ENCODE results near the gene CCDC136.

Gene CCDC136

GRCh38 chr7:128777156-128778123, 14.3 kb upstream of the CCDC136 start:
- no peak for DNase-seq

GRCh38 chr7:128778946-128779345, 12.8 kb upstream of the CCDC136 start:
- DNase-seq = no peak

GRCh38 chr7:128781126-128781525, 10.6 kb upstream of the CCDC136 start:
- DNase-seq = no peak

- DNase-seq = no peak
These were observed 9.9 kb upstream of the CCDC136 start for GRCh38 chr7:128781851-128782250.

GRCh38 chr7:128783143-128783861, 8.5 kb upstream of the CCDC136 start:
- DNase-seq = no peak

- DNase-seq = no peak
These were observed 6.0 kb upstream of the CCDC136 start for GRCh38 chr7:128785738-128786137.

GRCh38 chr7:128788446-128789412, 3.0 kb upstream of the CCDC136 start:
- DNase-seq = no peak

GRCh38 chr7:128790315-128791041, 1.3 kb upstream of the CCDC136 start:
- DNase-seq = no peak

- DNase-seq = no peak
These were observed 182 bp downstream of the CCDC136 start for GRCh38 chr7:128791972-128792327.

GRCh38 chr7:128792471-128793180, 858 bp downstream of the CCDC136 start:
- no peak for DNase-seq

GRCh38 chr7:128793181-128793547, 1.4 kb downstream of the CCDC136 start:
- DNase-seq = no peak

GRCh38 chr7:128794020-128794419, 2.3 kb downstream of the CCDC136 start:
- no peak for DNase-seq

GRCh38 chr7:128794436-128794835, 2.7 kb downstream of the CCDC136 start:
- no peak for DNase-seq

GRCh38 chr7:128795129-128795528, 3.4 kb downstream of the CCDC136 start:
- no peak for DNase-seq

GRCh38 chr7:128796327-128796726, 4.6 kb downstream of the CCDC136 start:
- DNase-seq = no peak

- DNase-seq = no peak
These were observed 7.7 kb downstream of the CCDC136 start for GRCh38 chr7:128799451-128799850.

- no peak for DNase-seq
These were observed 8.8 kb downstream of the CCDC136 start for GRCh38 chr7:128800567-128800966.

GRCh38 chr7:128801003-128801402, 9.2 kb downstream of the CCDC136 start:
- DNase-seq = no peak

- DNase-seq = no peak
These were observed 10.1 kb downstream of the CCDC136 start for GRCh38 chr7:128801667-128802418.

GRCh38 chr7:128804484-128804883, 12.7 kb downstream of the CCDC136 start:
- no peak for DNase-seq

GRCh38 chr7:128805225-128805624, 13.5 kb downstream of the CCDC136 start:
- DNase-seq = no peak
